ENCODE data around the gene CLIC3.

Gene CLIC3

GRCh38 chr9:136949239-136949816 is 47.0 kb downstream of the CLIC3 start:
- DNase-seq = no peak
- in situ Hi-C loops (cut with HindIII; ENCODE audit: low pct_ligation_motif_present, low sequenced_read_pairs) = loop anchor here (25.0 kb wide), 1 partner anchor 88 kb away; the partner anchor contains the start of genes ABCA2, FUT7 and NPDC1
- Histone ChIP-seq H3K27ac (no peak overlapping the region), H3K4me3 (ENCODE audit: low read depth, low read length) (peak overlapping the region; percentile 53), H3K36me3 (replicated peaks) (no peaks in the 10 kb centered on the region), H3K27me3 (replicated peaks) (no peaks in the 10 kb centered on the region)
- no peak for TF ChIP-seq CTCF (IDR thresholded peaks at IDR 0.05; ENCODE audit: low read depth, low read length, missing control alignments)

GRCh38 chr9:136947955-136948510 is 48.3 kb downstream of the CLIC3 start:
- Histone ChIP-seq H3K27ac (no peak overlapping the region), H3K4me3 (ENCODE audit: low read depth, low read length) (no peak overlapping the region), H3K27me3 (replicated peaks) (no peaks in the 10 kb centered on the region), H3K36me3 (replicated peaks) (peaks cover 3% of the 10 kb centered on the region)
- in situ Hi-C loops (cut with HindIII; ENCODE audit: low pct_ligation_motif_present, low sequenced_read_pairs) = loop anchor here (25.0 kb wide), 1 partner anchor 89 kb away; the partner anchor contains the start of genes ABCA2, FUT7 and NPDC1
- TF ChIP-seq CTCF (IDR thresholded peaks at IDR 0.05; ENCODE audit: low read depth, low read length, missing control alignments) = peak; percentile 68
- DNase-seq = no peak

- in situ Hi-C loops (cut with HindIII; ENCODE audit: low pct_ligation_motif_present, low sequenced_read_pairs) = loop anchor here (25.0 kb wide), 1 partner anchor 90 kb away; the partner anchor contains the start of genes ABCA2, FUT7 and NPDC1
- DNase-seq = no peak
- H3K27ac ChIP-seq = no peak overlapping the region
- TF ChIP-seq CTCF (IDR thresholded peaks at IDR 0.05; ENCODE audit: low read depth, low read length, missing control alignments) = no peak
- H3K4me3 ChIP-seq (ENCODE audit: low read depth, low read length) = no peak overlapping the region
- no peaks in the 10 kb centered on the region for H3K27me3 ChIP-seq (replicated peaks)
- H3K36me3 ChIP-seq (replicated peaks) = peaks cover 11% of the 10 kb centered on the region
Measured at GRCh38 chr9:136947028-136947891, 49.1 kb downstream of the CLIC3 start.

- no peaks in the 10 kb centered on the region for H3K27me3 ChIP-seq (replicated peaks)
- TF ChIP-seq CTCF (IDR thresholded peaks at IDR 0.05; ENCODE audit: low read depth, low read length, missing control alignments) = no peak
- H3K36me3 ChIP-seq (replicated peaks) = peaks cover 19% of the 10 kb centered on the region
- no peak for DNase-seq
- no peak overlapping the region for H3K4me3 ChIP-seq (ENCODE audit: low read depth, low read length)
- no peak overlapping the region for H3K27ac ChIP-seq
- in situ Hi-C loops (cut with HindIII; ENCODE audit: low pct_ligation_motif_present, low sequenced_read_pairs) = loop anchor here (25.0 kb wide), 1 partner anchor 91 kb away; the partner anchor contains the start of genes ABCA2, FUT7 and NPDC1
Measured at GRCh38 chr9:136946228-136947027, 49.9 kb downstream of the CLIC3 start.

Measured in brain microvascular endothelial cell (primary cell).